HCT116 (cell line): ENCODE results near the gene GMPR2. TPM values are rescaled to one million over a fixed set of nuclear protein-coding genes. Genes with fewer than 3 reads are reported as not detected.

Source experiments
- ATAC-seq: fragments of 200-7000 bp; cut with Tn5 transposase; 2 replicates; pipeline ENCODE4 v1.9.1; 2020; ENCODE audit warnings: mild to moderate bottlenecking, moderate library complexity
- BruUV-seq: library from RNA; stranded (reverse); fragments of 400-500 nt; replicated peaks from 2 replicates; lab custom pipeline; 2021; lab: Mats Ljungman, UMichigan
- CTCF ChIA-PET: fragments of 300-600 bp; sonication (Branson Sonifier 250); formaldehyde crosslinking; loops from one replicate; lab custom pipeline; 2021; ENCODE audit warnings: antibody characterized with exemption; lab: Charles Lee
- POLR2A ChIA-PET: fragments of 300-600, 350-600 bp; sonication (Branson Sonifier 250); formaldehyde crosslinking; loops from one replicate; lab custom pipeline; 2021; ENCODE audit warnings: antibody characterized with exemption; lab: Charles Lee
- RAD21 ChIA-PET, 2 experiments: fragments of 300-600 bp; sonication (Branson Sonifier 250); formaldehyde crosslinking; loops; one replicate each; lab custom pipeline; 2023; ENCODE audit warnings: low total read pairs in 2 of 2; ENCODE audit not compliant: uncharacterized antibody in 2 of 2, unreplicated experiment in 2 of 2, low non-redundant PET in 1 of 2; lab: Charles Lee
- DNase-seq: peaks from one replicate; pipeline ENCODE4 v3.0.0-alpha.2; 2010; ENCODE audit warnings: low read depth, low spot score
- H2AFZ ChIP-seq: fragments of 200-600 bp; shearing (Covaris generic), sonication (generic); 2 replicates; pipeline ENCODE4 v1.6.1; 2017; ENCODE audit warnings: low read depth, mixed run types, mixed read lengths, antibody characterized with exemption, low read length; ENCODE audit not compliant: poor library complexity, severe bottlenecking
- H3K27ac ChIP-seq: 2 replicates; pipeline ENCODE4 v1.5.1; 2012; ENCODE audit warnings: low read depth, low read length
- H3K27me3 ChIP-seq: fragments of 200-600 bp; sonication (generic); 2 replicates; pipeline ENCODE4 v1.6.1; 2016; ENCODE audit warnings: mixed run types, low read length, mixed read lengths; ENCODE audit not compliant: insufficient read depth
- H3K36me3 ChIP-seq, 2 experiments: fragments of 200-500 bp in 1 of 2; fragments of 200-600 bp in 1 of 2; sonication (Bioruptor generic) in 1 of 2; sonication (generic) in 1 of 2; 2 replicates each; pipeline versions ENCODE4 v1.5.1 to v1.6.1; 2014 to 2016; ENCODE audit warnings: low read length in 2 of 2, inconsistent platforms in 1 of 2, mixed read lengths in 1 of 2, mixed run types in 1 of 2; ENCODE audit not compliant: insufficient read depth in 2 of 2, control insufficient read depth in 1 of 2
- H3K4me1 ChIP-seq, 2 experiments: fragments of 200-600 bp in 1 of 2; sonication (generic) in 1 of 2; 2 replicates each; pipeline versions ENCODE4 v1.5.1 to v1.6.1; 2012 to 2017; ENCODE audit warnings: low read length in 2 of 2, inconsistent platforms in 1 of 2, mild to moderate bottlenecking in 1 of 2, mixed read lengths in 1 of 2, mixed run types in 1 of 2, moderate library complexity in 1 of 2; ENCODE audit not compliant: insufficient read depth in 2 of 2, control insufficient read depth in 1 of 2
- H3K4me2 ChIP-seq: fragments of 200-600 bp; sonication (generic); 2 replicates; pipeline ENCODE4 v1.6.1; 2017; ENCODE audit warnings: mixed run types, low read length, mixed read lengths
- H3K4me3 ChIP-seq, 2 experiments: fragments of 200-600 bp in 1 of 2; sonication (generic) in 1 of 2; replicated peaks in 1 of 2; 2 replicates each; pipeline ENCODE4 v1.5.1; 2011 to 2016; ENCODE audit warnings: low read length in 2 of 2, control low read depth in 1 of 2, low read depth in 1 of 2, mild to moderate bottlenecking in 1 of 2, mixed read lengths in 1 of 2, mixed run types in 1 of 2
- H3K79me2 ChIP-seq: fragments of 200-600 bp; sonication (generic); 2 replicates; pipeline ENCODE4 v1.6.1; 2017; ENCODE audit warnings: mild to moderate bottlenecking, mixed run types, low read length, moderate library complexity, mixed read lengths; ENCODE audit not compliant: insufficient read depth
- H3K9ac ChIP-seq: fragments of 200-600 bp; sonication (generic); 2 replicates; pipeline ENCODE4 v1.6.1; 2016; ENCODE audit warnings: low read length, mixed read lengths
- H3K9me2 ChIP-seq: fragments of 200-600 bp; sonication (generic), shearing (Covaris generic); 2 replicates; pipeline ENCODE4 v1.6.1; 2017; ENCODE audit warnings: mixed run types, mild to moderate bottlenecking, moderate library complexity; ENCODE audit not compliant: insufficient read depth
- H3K9me3 ChIP-seq, 2 experiments: fragments of 200-500 bp in 1 of 2; fragments of 200-600 bp in 1 of 2; sonication (Bioruptor generic) in 1 of 2; sonication (generic) in 1 of 2; 2 replicates each; pipeline ENCODE4 v1.6.1; 2014 to 2017; ENCODE audit warnings: low read length in 2 of 2, mixed read lengths in 2 of 2, inconsistent platforms in 1 of 2, low read depth in 1 of 2, mild to moderate bottlenecking in 1 of 2, mixed run types in 1 of 2, moderate library complexity in 1 of 2; ENCODE audit not compliant: control insufficient read depth in 1 of 2, insufficient read depth in 1 of 2
- H4K20me1 ChIP-seq: fragments of 200-600 bp; sonication (generic), shearing (Covaris generic); 2 replicates; pipeline ENCODE4 v1.6.1; 2017; ENCODE audit warnings: mixed run types, mild to moderate bottlenecking, moderate library complexity; ENCODE audit not compliant: insufficient read depth
- CEBPB ChIP-seq: IDR thresholded peaks from 2 replicates; pipeline ENCODE4 v1.6.1; 2012; ENCODE audit warnings: low read depth
- EGR1 ChIP-seq: IDR thresholded peaks from 2 replicates; pipeline ENCODE4 v1.6.1; 2012; ENCODE audit warnings: low read depth
- ELF1 ChIP-seq: IDR thresholded peaks from 2 replicates; pipeline ENCODE4 v1.6.1; 2012; ENCODE audit warnings: low read depth, borderline replicate concordance
- POLR2AphosphoS5 ChIP-seq: IDR thresholded peaks from 2 replicates; pipeline ENCODE4 v1.6.1; 2011; ENCODE audit warnings: mild to moderate bottlenecking, low read depth, low read length, moderate library complexity
- RAD21 ChIP-seq: IDR thresholded peaks from 2 replicates; pipeline ENCODE4 v1.6.1; 2012; ENCODE audit warnings: low read depth, mild to moderate bottlenecking
- SIN3A ChIP-seq: IDR thresholded peaks from 2 replicates; pipeline ENCODE4 v1.6.1; 2012; ENCODE audit warnings: low read depth
- SP1 ChIP-seq: IDR thresholded peaks from 2 replicates; pipeline ENCODE4 v1.6.1; 2012; ENCODE audit warnings: low read depth
- YY1 ChIP-seq: IDR thresholded peaks from 2 replicates; pipeline ENCODE4 v1.6.1; 2011; ENCODE audit warnings: low read length, low read depth, moderate library complexity, mild to moderate bottlenecking; ENCODE audit not compliant: insufficient replicate concordance; ENCODE audit errors: extremely low read depth
- ZNF274 ChIP-seq: fragments of 200-500 bp; sonication (Bioruptor generic); IDR thresholded peaks from 2 replicates; pipeline ENCODE4 v1.6.1; 2014; ENCODE audit warnings: mild to moderate bottlenecking, low read depth, low read length, inconsistent platforms
- intact Hi-C: fragments of 100-400 bp; cut with micrococcal nuclease; formaldehyde crosslinking; loops from 2 replicates; pipeline ENCODE4 v1.10.0; 2022
- total RNA-seq: library from RNA; stranded (reverse); gene quantifications from one replicate; pipeline ENCODE4 v1.2.1, GENCODE V29; 2021; ENCODE audit not compliant: unreplicated experiment
- TF ChIP-seq, protein P1 (sequence below): IDR thresholded peaks from 2 replicates; pipeline ENCODE4 v1.6.1; 2012; ENCODE audit warnings: low read depth
- TF ChIP-seq, protein P2 (sequence below): IDR thresholded peaks from 2 replicates; pipeline ENCODE4 v1.6.1; 2011; ENCODE audit warnings: mild to moderate bottlenecking, low read length, moderate library complexity; ENCODE audit not compliant: insufficient replicate concordance; ENCODE audit errors: extremely low read depth

Gene GMPR2
- total RNA-seq, 1 experiment from 2014 or later = 66.9 TPM

DNA sequence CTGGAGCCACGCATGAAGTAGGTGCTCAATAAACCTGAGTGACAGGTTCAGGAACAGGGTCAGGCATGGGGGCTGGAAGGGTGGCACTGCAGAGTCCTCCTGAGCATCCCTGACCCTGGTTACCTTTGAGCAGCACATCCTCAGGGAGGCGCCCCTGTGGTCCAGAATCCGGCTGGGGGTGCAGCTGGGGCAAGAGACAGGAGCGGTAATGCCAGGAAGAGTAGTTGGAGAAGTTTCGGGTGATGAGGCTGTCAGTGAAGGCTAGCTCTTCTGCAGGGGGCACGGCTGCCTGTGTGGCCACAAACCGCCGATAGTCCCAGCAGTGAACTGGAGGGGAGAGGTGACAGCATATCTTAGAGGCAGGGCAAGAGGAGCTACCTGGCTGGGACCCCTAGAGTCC is 36.6 kb downstream of the GMPR2 start:
- ATAC-seq = no peak
- no peak for TF ChIP-seq EGR1
- TF ChIP-seq, protein P1, sequence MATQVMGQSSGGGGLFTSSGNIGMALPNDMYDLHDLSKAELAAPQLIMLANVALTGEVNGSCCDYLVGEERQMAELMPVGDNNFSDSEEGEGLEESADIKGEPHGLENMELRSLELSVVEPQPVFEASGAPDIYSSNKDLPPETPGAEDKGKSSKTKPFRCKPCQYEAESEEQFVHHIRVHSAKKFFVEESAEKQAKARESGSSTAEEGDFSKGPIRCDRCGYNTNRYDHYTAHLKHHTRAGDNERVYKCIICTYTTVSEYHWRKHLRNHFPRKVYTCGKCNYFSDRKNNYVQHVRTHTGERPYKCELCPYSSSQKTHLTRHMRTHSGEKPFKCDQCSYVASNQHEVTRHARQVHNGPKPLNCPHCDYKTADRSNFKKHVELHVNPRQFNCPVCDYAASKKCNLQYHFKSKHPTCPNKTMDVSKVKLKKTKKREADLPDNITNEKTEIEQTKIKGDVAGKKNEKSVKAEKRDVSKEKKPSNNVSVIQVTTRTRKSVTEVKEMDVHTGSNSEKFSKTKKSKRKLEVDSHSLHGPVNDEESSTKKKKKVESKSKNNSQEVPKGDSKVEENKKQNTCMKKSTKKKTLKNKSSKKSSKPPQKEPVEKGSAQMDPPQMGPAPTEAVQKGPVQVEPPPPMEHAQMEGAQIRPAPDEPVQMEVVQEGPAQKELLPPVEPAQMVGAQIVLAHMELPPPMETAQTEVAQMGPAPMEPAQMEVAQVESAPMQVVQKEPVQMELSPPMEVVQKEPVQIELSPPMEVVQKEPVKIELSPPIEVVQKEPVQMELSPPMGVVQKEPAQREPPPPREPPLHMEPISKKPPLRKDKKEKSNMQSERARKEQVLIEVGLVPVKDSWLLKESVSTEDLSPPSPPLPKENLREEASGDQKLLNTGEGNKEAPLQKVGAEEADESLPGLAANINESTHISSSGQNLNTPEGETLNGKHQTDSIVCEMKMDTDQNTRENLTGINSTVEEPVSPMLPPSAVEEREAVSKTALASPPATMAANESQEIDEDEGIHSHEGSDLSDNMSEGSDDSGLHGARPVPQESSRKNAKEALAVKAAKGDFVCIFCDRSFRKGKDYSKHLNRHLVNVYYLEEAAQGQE = no peak
- no peak for TF ChIP-seq SIN3A
- TF ChIP-seq SP1 = no peak
- no peak for TF ChIP-seq CEBPB
- TF ChIP-seq ELF1 = no peak
- no peak for TF ChIP-seq POLR2AphosphoS5
- TF ChIP-seq YY1 = no peak
- no peak for TF ChIP-seq ZNF274
- no peak for TF ChIP-seq RAD21
- TF ChIP-seq, protein P2, sequence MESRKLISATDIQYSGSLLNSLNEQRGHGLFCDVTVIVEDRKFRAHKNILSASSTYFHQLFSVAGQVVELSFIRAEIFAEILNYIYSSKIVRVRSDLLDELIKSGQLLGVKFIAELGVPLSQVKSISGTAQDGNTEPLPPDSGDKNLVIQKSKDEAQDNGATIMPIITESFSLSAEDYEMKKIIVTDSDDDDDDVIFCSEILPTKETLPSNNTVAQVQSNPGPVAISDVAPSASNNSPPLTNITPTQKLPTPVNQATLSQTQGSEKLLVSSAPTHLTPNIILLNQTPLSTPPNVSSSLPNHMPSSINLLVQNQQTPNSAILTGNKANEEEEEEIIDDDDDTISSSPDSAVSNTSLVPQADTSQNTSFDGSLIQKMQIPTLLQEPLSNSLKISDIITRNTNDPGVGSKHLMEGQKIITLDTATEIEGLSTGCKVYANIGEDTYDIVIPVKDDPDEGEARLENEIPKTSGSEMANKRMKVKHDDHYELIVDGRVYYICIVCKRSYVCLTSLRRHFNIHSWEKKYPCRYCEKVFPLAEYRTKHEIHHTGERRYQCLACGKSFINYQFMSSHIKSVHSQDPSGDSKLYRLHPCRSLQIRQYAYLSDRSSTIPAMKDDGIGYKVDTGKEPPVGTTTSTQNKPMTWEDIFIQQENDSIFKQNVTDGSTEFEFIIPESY = no peak
- TF ChIP-seq, all 23 proteins: peak for 0
- Histone ChIP-seq H3K4me1 (peaks cover 9 to 22% of the 10 kb centered on the region in 2 experiments; a peak in 3 of 4 replicates), H3K27ac (no peak overlapping the region), H3K79me2 (peaks cover 4% of the 10 kb centered on the region; the same call in 1 of the 2 replicates), H3K9me2 (no peaks in the 10 kb centered on the region), H3K27me3 (no peaks in the 10 kb centered on the region), H3K4me3 (no peak overlapping the region), H3K36me3 (no peaks in the 10 kb centered on the region; a peak in 1 of 4 replicates), H2AFZ (no peak overlapping the region), H3K9me3 (no peaks in the 10 kb centered on the region), H3K4me2 (no peak overlapping the region), H3K9ac (no peak overlapping the region), H4K20me1 (no peaks in the 10 kb centered on the region)
- no peak for DNase-seq
- intact Hi-C loops = no loop called here
- POLR2A ChIA-PET = interaction anchor here (2.5 kb wide), 1 partner anchor 167 kb away, joined by 9 read pairs; no protein-coding TSS in a partner anchor
- BruUV-seq = no TSS peak
- CTCF ChIA-PET = no interaction called here
- RAD21 ChIA-PET = no interaction called here
